HCT116 (cell line): ENCODE results near the gene NFATC1. TPM values are rescaled to one million over a fixed set of nuclear protein-coding genes. Genes with fewer than 3 reads are reported as not detected.

Experiments
- ATAC-seq: fragments of 200-7000 bp; cut with Tn5 transposase; 2 replicates; pipeline ENCODE4 v1.9.1; 2020; ENCODE audit warnings: mild to moderate bottlenecking, moderate library complexity
- BruUV-seq: library from RNA; stranded (reverse); fragments of 400-500 nt; replicated peaks from 2 replicates; lab custom pipeline; 2021; lab: Mats Ljungman, UMichigan
- CTCF ChIA-PET: fragments of 300-600 bp; sonication (Branson Sonifier 250); formaldehyde crosslinking; loops from one replicate; lab custom pipeline; 2021; ENCODE audit warnings: antibody characterized with exemption; lab: Charles Lee
- POLR2A ChIA-PET: fragments of 300-600, 350-600 bp; sonication (Branson Sonifier 250); formaldehyde crosslinking; loops from one replicate; lab custom pipeline; 2021; ENCODE audit warnings: antibody characterized with exemption; lab: Charles Lee
- RAD21 ChIA-PET, 2 experiments: fragments of 300-600 bp; sonication (Branson Sonifier 250); formaldehyde crosslinking; loops; one replicate each; lab custom pipeline; 2023; ENCODE audit warnings: low total read pairs in 2 of 2; ENCODE audit not compliant: uncharacterized antibody in 2 of 2, unreplicated experiment in 2 of 2, low non-redundant PET in 1 of 2; lab: Charles Lee
- DNase-seq: peaks from one replicate; pipeline ENCODE4 v3.0.0-alpha.2; 2010; ENCODE audit warnings: low read depth, low spot score
- H2AFZ ChIP-seq: fragments of 200-600 bp; shearing (Covaris generic), sonication (generic); 2 replicates; pipeline ENCODE4 v1.6.1; 2017; ENCODE audit warnings: low read depth, mixed run types, mixed read lengths, antibody characterized with exemption, low read length; ENCODE audit not compliant: poor library complexity, severe bottlenecking
- H3K27ac ChIP-seq: 2 replicates; pipeline ENCODE4 v1.5.1; 2012; ENCODE audit warnings: low read depth, low read length
- H3K27me3 ChIP-seq: fragments of 200-600 bp; sonication (generic); 2 replicates; pipeline ENCODE4 v1.6.1; 2016; ENCODE audit warnings: mixed run types, low read length, mixed read lengths; ENCODE audit not compliant: insufficient read depth
- H3K36me3 ChIP-seq, 2 experiments: fragments of 200-500 bp in 1 of 2; fragments of 200-600 bp in 1 of 2; sonication (Bioruptor generic) in 1 of 2; sonication (generic) in 1 of 2; 2 replicates each; pipeline versions ENCODE4 v1.5.1 to v1.6.1; 2014 to 2016; ENCODE audit warnings: low read length in 2 of 2, inconsistent platforms in 1 of 2, mixed read lengths in 1 of 2, mixed run types in 1 of 2; ENCODE audit not compliant: insufficient read depth in 2 of 2, control insufficient read depth in 1 of 2
- H3K4me1 ChIP-seq, 2 experiments: fragments of 200-600 bp in 1 of 2; sonication (generic) in 1 of 2; 2 replicates each; pipeline versions ENCODE4 v1.5.1 to v1.6.1; 2012 to 2017; ENCODE audit warnings: low read length in 2 of 2, inconsistent platforms in 1 of 2, mild to moderate bottlenecking in 1 of 2, mixed read lengths in 1 of 2, mixed run types in 1 of 2, moderate library complexity in 1 of 2; ENCODE audit not compliant: insufficient read depth in 2 of 2, control insufficient read depth in 1 of 2
- H3K4me2 ChIP-seq: fragments of 200-600 bp; sonication (generic); 2 replicates; pipeline ENCODE4 v1.6.1; 2017; ENCODE audit warnings: mixed run types, low read length, mixed read lengths
- H3K4me3 ChIP-seq, 2 experiments: fragments of 200-600 bp in 1 of 2; sonication (generic) in 1 of 2; replicated peaks in 1 of 2; 2 replicates each; pipeline ENCODE4 v1.5.1; 2011 to 2016; ENCODE audit warnings: low read length in 2 of 2, control low read depth in 1 of 2, low read depth in 1 of 2, mild to moderate bottlenecking in 1 of 2, mixed read lengths in 1 of 2, mixed run types in 1 of 2
- H3K79me2 ChIP-seq: fragments of 200-600 bp; sonication (generic); 2 replicates; pipeline ENCODE4 v1.6.1; 2017; ENCODE audit warnings: mild to moderate bottlenecking, mixed run types, low read length, moderate library complexity, mixed read lengths; ENCODE audit not compliant: insufficient read depth
- H3K9ac ChIP-seq: fragments of 200-600 bp; sonication (generic); 2 replicates; pipeline ENCODE4 v1.6.1; 2016; ENCODE audit warnings: low read length, mixed read lengths
- H3K9me2 ChIP-seq: fragments of 200-600 bp; sonication (generic), shearing (Covaris generic); 2 replicates; pipeline ENCODE4 v1.6.1; 2017; ENCODE audit warnings: mixed run types, mild to moderate bottlenecking, moderate library complexity; ENCODE audit not compliant: insufficient read depth
- H3K9me3 ChIP-seq, 2 experiments: fragments of 200-500 bp in 1 of 2; fragments of 200-600 bp in 1 of 2; sonication (Bioruptor generic) in 1 of 2; sonication (generic) in 1 of 2; 2 replicates each; pipeline ENCODE4 v1.6.1; 2014 to 2017; ENCODE audit warnings: low read length in 2 of 2, mixed read lengths in 2 of 2, inconsistent platforms in 1 of 2, low read depth in 1 of 2, mild to moderate bottlenecking in 1 of 2, mixed run types in 1 of 2, moderate library complexity in 1 of 2; ENCODE audit not compliant: control insufficient read depth in 1 of 2, insufficient read depth in 1 of 2
- H4K20me1 ChIP-seq: fragments of 200-600 bp; sonication (generic), shearing (Covaris generic); 2 replicates; pipeline ENCODE4 v1.6.1; 2017; ENCODE audit warnings: mixed run types, mild to moderate bottlenecking, moderate library complexity; ENCODE audit not compliant: insufficient read depth
- CBX3 ChIP-seq: IDR thresholded peaks from 2 replicates; pipeline ENCODE4 v1.6.1; 2012; ENCODE audit warnings: low read depth
- CEBPB ChIP-seq: IDR thresholded peaks from 2 replicates; pipeline ENCODE4 v1.6.1; 2012; ENCODE audit warnings: low read depth
- EGR1 ChIP-seq: IDR thresholded peaks from 2 replicates; pipeline ENCODE4 v1.6.1; 2012; ENCODE audit warnings: low read depth
- EZH2 ChIP-seq: fragments of 200-600 bp; sonication (generic); IDR thresholded peaks from 2 replicates; pipeline ENCODE4 v1.6.1; 2017; ENCODE audit warnings: antibody characterized with exemption, mixed run types
- JUND ChIP-seq: IDR thresholded peaks from 2 replicates; pipeline ENCODE4 v1.6.1; 2012
- POLR2AphosphoS5 ChIP-seq: IDR thresholded peaks from 2 replicates; pipeline ENCODE4 v1.6.1; 2011; ENCODE audit warnings: mild to moderate bottlenecking, low read depth, low read length, moderate library complexity
- SIN3A ChIP-seq: IDR thresholded peaks from 2 replicates; pipeline ENCODE4 v1.6.1; 2012; ENCODE audit warnings: low read depth
- SP1 ChIP-seq: IDR thresholded peaks from 2 replicates; pipeline ENCODE4 v1.6.1; 2012; ENCODE audit warnings: low read depth
- SRF ChIP-seq: IDR thresholded peaks from 2 replicates; pipeline ENCODE4 v1.6.1; 2012; ENCODE audit warnings: low read depth
- TCF7L2 ChIP-seq: IDR thresholded peaks from 2 replicates; pipeline ENCODE4 v1.7.0; 2011; ENCODE audit warnings: borderline replicate concordance, inconsistent platforms; ENCODE audit not compliant: insufficient read depth, insufficient read length; ENCODE audit errors: extremely low read depth
- YY1 ChIP-seq: IDR thresholded peaks from 2 replicates; pipeline ENCODE4 v1.6.1; 2011; ENCODE audit warnings: low read length, low read depth, moderate library complexity, mild to moderate bottlenecking; ENCODE audit not compliant: insufficient replicate concordance; ENCODE audit errors: extremely low read depth
- ZFX ChIP-seq: fragments of 450-650 bp; IDR thresholded peaks from 2 replicates; pipeline ENCODE4 v1.6.1; 2017
- intact Hi-C: fragments of 100-400 bp; cut with micrococcal nuclease; formaldehyde crosslinking; loops from 2 replicates; pipeline ENCODE4 v1.10.0; 2022
- total RNA-seq: library from RNA; stranded (reverse); gene quantifications from one replicate; pipeline ENCODE4 v1.2.1, GENCODE V29; 2021; ENCODE audit not compliant: unreplicated experiment
- TF ChIP-seq, protein P1 (sequence below): IDR thresholded peaks from 2 replicates; pipeline ENCODE4 v1.6.1; 2012; ENCODE audit warnings: low read depth
- TF ChIP-seq, protein P2 (sequence below): IDR thresholded peaks from 2 replicates; pipeline ENCODE4 v1.6.1; 2012
- TF ChIP-seq, protein P3 (sequence below): IDR thresholded peaks from 2 replicates; pipeline ENCODE4 v1.6.1; 2011; ENCODE audit warnings: mild to moderate bottlenecking, low read length, moderate library complexity; ENCODE audit not compliant: insufficient replicate concordance; ENCODE audit errors: extremely low read depth
- TF ChIP-seq, protein P4 (sequence below): IDR thresholded peaks from 2 replicates; pipeline ENCODE4 v1.6.1; 2012

NFATC1 gene
- total RNA-seq, 1 experiment from 2014 or later: 20.8 TPM

DNA sequence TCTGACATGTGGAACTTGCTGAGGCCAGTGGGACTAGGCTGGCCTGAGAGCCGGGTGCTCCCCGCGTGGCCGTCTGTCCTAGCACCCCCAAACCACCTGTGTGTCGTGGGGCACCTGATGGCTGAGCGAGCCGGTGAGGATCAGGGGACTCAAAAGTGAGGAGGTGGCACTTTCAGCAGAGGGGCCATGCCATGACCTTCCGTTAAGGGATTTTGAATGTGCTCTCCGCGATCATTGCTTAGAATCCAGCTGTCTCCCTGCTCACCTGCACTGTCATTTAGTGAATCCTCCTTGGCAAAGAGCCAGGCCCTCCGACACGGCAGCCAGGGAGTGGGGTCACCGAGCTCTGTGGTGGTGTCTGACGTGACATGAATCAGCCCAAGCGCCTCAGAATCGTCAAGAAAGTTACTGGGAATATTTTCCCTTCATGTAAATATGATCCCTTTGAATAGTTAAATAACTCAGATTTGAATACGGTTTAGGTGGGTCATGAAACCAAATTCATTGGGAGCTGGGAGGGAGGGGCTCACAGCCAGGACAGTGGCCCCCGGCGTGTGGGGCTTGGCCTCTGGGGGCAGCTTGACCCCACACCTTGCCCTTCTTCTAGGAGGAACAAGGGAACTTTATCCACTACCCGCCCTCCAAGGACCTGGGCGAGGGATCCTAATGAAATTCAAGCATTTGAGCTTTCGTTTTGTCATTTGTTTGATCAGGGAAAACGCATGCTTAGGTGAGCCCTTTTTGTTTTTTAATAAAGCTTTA is 9.5 kb downstream of the NFATC1 start:
- H3K27me3 ChIP-seq: no peaks in the 10 kb centered on the region

More for the DNA sequence above, 9.5 kb downstream of the NFATC1 start:
- H3K9me2 ChIP-seq: no peaks in the 10 kb centered on the region
- CTCF ChIA-PET: no interaction called here
- TF ChIP-seq, protein P1, sequence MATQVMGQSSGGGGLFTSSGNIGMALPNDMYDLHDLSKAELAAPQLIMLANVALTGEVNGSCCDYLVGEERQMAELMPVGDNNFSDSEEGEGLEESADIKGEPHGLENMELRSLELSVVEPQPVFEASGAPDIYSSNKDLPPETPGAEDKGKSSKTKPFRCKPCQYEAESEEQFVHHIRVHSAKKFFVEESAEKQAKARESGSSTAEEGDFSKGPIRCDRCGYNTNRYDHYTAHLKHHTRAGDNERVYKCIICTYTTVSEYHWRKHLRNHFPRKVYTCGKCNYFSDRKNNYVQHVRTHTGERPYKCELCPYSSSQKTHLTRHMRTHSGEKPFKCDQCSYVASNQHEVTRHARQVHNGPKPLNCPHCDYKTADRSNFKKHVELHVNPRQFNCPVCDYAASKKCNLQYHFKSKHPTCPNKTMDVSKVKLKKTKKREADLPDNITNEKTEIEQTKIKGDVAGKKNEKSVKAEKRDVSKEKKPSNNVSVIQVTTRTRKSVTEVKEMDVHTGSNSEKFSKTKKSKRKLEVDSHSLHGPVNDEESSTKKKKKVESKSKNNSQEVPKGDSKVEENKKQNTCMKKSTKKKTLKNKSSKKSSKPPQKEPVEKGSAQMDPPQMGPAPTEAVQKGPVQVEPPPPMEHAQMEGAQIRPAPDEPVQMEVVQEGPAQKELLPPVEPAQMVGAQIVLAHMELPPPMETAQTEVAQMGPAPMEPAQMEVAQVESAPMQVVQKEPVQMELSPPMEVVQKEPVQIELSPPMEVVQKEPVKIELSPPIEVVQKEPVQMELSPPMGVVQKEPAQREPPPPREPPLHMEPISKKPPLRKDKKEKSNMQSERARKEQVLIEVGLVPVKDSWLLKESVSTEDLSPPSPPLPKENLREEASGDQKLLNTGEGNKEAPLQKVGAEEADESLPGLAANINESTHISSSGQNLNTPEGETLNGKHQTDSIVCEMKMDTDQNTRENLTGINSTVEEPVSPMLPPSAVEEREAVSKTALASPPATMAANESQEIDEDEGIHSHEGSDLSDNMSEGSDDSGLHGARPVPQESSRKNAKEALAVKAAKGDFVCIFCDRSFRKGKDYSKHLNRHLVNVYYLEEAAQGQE: no peak
- TF ChIP-seq, protein P2, sequence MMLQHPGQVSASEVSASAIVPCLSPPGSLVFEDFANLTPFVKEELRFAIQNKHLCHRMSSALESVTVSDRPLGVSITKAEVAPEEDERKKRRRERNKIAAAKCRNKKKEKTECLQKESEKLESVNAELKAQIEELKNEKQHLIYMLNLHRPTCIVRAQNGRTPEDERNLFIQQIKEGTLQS: no peak
- TF ChIP-seq CEBPB: no peak
- no peak for TF ChIP-seq ZFX
- TF ChIP-seq TCF7L2: no peak
- TF ChIP-seq EGR1: no peak
- TF ChIP-seq, protein P3, sequence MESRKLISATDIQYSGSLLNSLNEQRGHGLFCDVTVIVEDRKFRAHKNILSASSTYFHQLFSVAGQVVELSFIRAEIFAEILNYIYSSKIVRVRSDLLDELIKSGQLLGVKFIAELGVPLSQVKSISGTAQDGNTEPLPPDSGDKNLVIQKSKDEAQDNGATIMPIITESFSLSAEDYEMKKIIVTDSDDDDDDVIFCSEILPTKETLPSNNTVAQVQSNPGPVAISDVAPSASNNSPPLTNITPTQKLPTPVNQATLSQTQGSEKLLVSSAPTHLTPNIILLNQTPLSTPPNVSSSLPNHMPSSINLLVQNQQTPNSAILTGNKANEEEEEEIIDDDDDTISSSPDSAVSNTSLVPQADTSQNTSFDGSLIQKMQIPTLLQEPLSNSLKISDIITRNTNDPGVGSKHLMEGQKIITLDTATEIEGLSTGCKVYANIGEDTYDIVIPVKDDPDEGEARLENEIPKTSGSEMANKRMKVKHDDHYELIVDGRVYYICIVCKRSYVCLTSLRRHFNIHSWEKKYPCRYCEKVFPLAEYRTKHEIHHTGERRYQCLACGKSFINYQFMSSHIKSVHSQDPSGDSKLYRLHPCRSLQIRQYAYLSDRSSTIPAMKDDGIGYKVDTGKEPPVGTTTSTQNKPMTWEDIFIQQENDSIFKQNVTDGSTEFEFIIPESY: no peak
- TF ChIP-seq SRF: no peak
- no peak for TF ChIP-seq SIN3A
- TF ChIP-seq EZH2: no peak
- TF ChIP-seq JUND: no peak
- TF ChIP-seq POLR2AphosphoS5: no peak
- TF ChIP-seq YY1: no peak
- no peak for TF ChIP-seq SP1
- TF ChIP-seq CBX3: no peak
- TF ChIP-seq, protein P4, sequence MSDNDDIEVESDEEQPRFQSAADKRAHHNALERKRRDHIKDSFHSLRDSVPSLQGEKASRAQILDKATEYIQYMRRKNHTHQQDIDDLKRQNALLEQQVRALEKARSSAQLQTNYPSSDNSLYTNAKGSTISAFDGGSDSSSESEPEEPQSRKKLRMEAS: no peak
- no peaks in the 10 kb centered on the region for H3K36me3 ChIP-seq
- H3K27ac ChIP-seq: no peak overlapping the region
- H3K79me2 ChIP-seq: peaks cover 54% of the 10 kb centered on the region
- POLR2A ChIA-PET: no interaction called here
- H3K4me1 ChIP-seq: peaks cover 5 to 11% of the 10 kb centered on the region in 2 experiments; a peak in 3 of 4 replicates
- no peak overlapping the region for H3K9ac ChIP-seq
- no peak overlapping the region for H3K4me2 ChIP-seq
- H4K20me1 ChIP-seq: no peaks in the 10 kb centered on the region
- no peak overlapping the region for H3K4me3 ChIP-seq
- DNase-seq (no peak), ATAC-seq (no peak)
- no peak overlapping the region for H2AFZ ChIP-seq
- no peaks in the 10 kb centered on the region for H3K9me3 ChIP-seq
- RAD21 ChIA-PET: no interaction called here
- intact Hi-C loops: no loop called here
- BruUV-seq: no TSS peak
